ENCODE measurements around the gene TGFBR2.

The TGFBR2 gene

GRCh38 chr3:30581982-30582381, 24.4 kb upstream of the TGFBR2 start:
- TF ChIP-seq SPI1 (IDR thresholded peaks at IDR 0.05; ENCODE audit: borderline replicate concordance, low read depth) (no peak), CTCF (IDR thresholded peaks at IDR 0.05; ENCODE audit: insufficient read depth, low read length) (no peak), POLR2AphosphoS5 (IDR thresholded peaks at IDR 0.05; ENCODE audit: low read depth) (no peak), REST (IDR thresholded peaks at IDR 0.05; ENCODE audit: insufficient replicate concordance, low read depth) (no peak), GABPA (IDR thresholded peaks at IDR 0.05; ENCODE audit: low read depth) (no peak)
- H3K27me3 ChIP-seq (ENCODE audit: insufficient read depth, poor library complexity, severe bottlenecking) = no peaks in the 10 kb centered on the region
- DNase-seq (ENCODE audit: low read depth in 1 of 2, low spot score in 1 of 2) = no peak
- H3K4me3 ChIP-seq (replicated peaks; ENCODE audit: insufficient read depth, low read length) = no peak overlapping the region
- no peak overlapping the region for H3K27ac ChIP-seq (replicated peaks)

- Histone ChIP-seq H3K4me3 (replicated peaks; ENCODE audit: insufficient read depth, low read length) (no peak overlapping the region), H3K27me3 (ENCODE audit: insufficient read depth, poor library complexity, severe bottlenecking) (no peaks in the 10 kb centered on the region), H3K27ac (replicated peaks) (no peak overlapping the region)
- TF ChIP-seq CTCF (IDR thresholded peaks at IDR 0.05; ENCODE audit: insufficient read depth, low read length) = no peak
- TF ChIP-seq GABPA (IDR thresholded peaks at IDR 0.05; ENCODE audit: low read depth) = no peak
- no peak for TF ChIP-seq SPI1 (IDR thresholded peaks at IDR 0.05; ENCODE audit: borderline replicate concordance, low read depth)
- TF ChIP-seq REST (IDR thresholded peaks at IDR 0.05; ENCODE audit: insufficient replicate concordance, low read depth) = no peak
- no peak for TF ChIP-seq POLR2AphosphoS5 (IDR thresholded peaks at IDR 0.05; ENCODE audit: low read depth)
- no peak for DNase-seq (ENCODE audit: low read depth in 1 of 2, low spot score in 1 of 2)
Observed at GRCh38 chr3:30583973-30584372, 22.4 kb upstream of the TGFBR2 start.

- Histone ChIP-seq H3K4me3 (replicated peaks; ENCODE audit: insufficient read depth, low read length) (no peak overlapping the region), H3K27me3 (ENCODE audit: insufficient read depth, poor library complexity, severe bottlenecking) (no peaks in the 10 kb centered on the region), H3K27ac (replicated peaks) (no peak overlapping the region)
- TF ChIP-seq GABPA (IDR thresholded peaks at IDR 0.05; ENCODE audit: low read depth) = no peak
- DNase-seq (ENCODE audit: low read depth in 1 of 2, low spot score in 1 of 2) = no peak
Observed at GRCh38 chr3:30585654-30586053, 20.7 kb upstream of the TGFBR2 start.

- TF ChIP-seq REST (IDR thresholded peaks at IDR 0.05; ENCODE audit: insufficient replicate concordance, low read depth) (no peak), SPI1 (IDR thresholded peaks at IDR 0.05; ENCODE audit: borderline replicate concordance, low read depth) (peak; percentile 92), GABPA (IDR thresholded peaks at IDR 0.05; ENCODE audit: low read depth) (no peak), POLR2AphosphoS5 (IDR thresholded peaks at IDR 0.05; ENCODE audit: low read depth) (no peak), CTCF (IDR thresholded peaks at IDR 0.05; ENCODE audit: insufficient read depth, low read length) (no peak)
- DNase-seq (ENCODE audit: low read depth in 1 of 2, low spot score in 1 of 2) = no peak
- H3K4me3 ChIP-seq (replicated peaks; ENCODE audit: insufficient read depth, low read length) = no peak overlapping the region
- H3K27ac ChIP-seq (replicated peaks) = no peak overlapping the region
- no peaks in the 10 kb centered on the region for H3K27me3 ChIP-seq (ENCODE audit: insufficient read depth, poor library complexity, severe bottlenecking)
Observed at GRCh38 chr3:30586096-30586805, 20.1 kb upstream of the TGFBR2 start.

Measured in HL-60 (cell line).